HG03571 (cell line): ENCODE data around the gene RIPK4.
"Not testable (repeated sequence)": the region's sequence is repeated elsewhere in the genome, so short reads cannot be mapped to it uniquely, and the experiment has no call there.

Experiments
- ATAC-seq: cut with Tn5 transposase; IDR thresholded peaks from one replicate; pipeline ENCODE4 v1.9.1; 2021; ENCODE audit not compliant: unreplicated experiment

The RIPK4 gene

GRCh38 chr21:41698071-41698470 lies 68.8 kb downstream of the RIPK4 start:
- ATAC-seq = no peak

DNA sequence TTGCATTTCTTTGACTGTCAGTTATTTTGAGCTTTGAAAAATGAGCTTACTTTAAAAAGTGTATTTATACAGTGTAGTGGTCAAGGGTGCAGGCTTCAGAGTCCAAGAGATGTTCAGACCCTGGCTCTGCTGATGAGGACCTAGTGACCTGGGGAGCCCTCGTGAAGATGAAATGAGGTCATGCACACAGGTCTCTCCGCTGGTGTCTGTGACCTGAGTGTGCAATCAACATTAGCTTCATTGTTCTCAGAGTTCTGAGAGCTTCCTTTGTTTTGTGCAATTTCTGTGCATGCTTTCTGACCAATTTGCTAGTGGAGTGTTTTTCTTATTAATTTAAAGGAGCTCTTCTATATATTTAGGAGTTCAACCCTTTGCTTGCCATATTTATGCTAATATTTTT lies 71.3 kb downstream of the RIPK4 start:
- no peak for ATAC-seq

DNA sequence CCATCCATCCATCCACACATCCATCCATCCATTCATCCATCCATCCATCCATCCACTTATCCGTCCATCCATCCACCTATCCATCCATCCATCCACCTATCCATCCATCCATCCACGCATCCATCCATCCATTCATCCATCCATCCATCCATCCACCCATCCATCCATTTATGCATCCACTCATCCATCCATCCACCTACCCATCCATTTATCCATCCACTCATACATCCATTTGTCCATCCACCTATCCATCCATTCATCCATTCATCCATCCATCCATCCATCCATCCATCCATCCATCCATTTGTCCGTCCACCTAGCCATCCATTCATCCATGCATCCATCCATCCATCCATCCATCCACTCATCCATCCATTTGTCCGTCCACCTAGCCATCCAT lies 72.8 kb downstream of the RIPK4 start:
- ATAC-seq = not testable (repeated sequence)

DNA sequence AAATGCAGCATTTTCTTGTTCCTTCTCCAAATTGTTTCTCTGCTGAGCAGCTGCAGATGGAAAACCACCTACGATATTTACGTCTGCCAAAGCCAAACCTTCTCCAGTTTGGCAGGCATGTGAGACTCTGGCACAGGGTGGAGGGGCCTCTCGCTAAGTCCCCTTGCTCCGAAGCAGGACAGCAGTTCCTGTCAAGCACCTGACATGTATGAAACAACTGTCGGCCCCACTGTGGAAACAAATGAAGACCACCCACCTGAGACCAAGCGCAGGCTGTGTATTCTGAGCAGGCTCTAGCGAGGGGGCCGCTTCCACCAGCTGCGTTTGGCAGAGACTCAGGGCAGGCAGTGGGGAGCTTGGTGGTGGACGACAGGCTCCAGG lies 74.7 kb downstream of the RIPK4 start:
- ATAC-seq = no peak

DNA sequence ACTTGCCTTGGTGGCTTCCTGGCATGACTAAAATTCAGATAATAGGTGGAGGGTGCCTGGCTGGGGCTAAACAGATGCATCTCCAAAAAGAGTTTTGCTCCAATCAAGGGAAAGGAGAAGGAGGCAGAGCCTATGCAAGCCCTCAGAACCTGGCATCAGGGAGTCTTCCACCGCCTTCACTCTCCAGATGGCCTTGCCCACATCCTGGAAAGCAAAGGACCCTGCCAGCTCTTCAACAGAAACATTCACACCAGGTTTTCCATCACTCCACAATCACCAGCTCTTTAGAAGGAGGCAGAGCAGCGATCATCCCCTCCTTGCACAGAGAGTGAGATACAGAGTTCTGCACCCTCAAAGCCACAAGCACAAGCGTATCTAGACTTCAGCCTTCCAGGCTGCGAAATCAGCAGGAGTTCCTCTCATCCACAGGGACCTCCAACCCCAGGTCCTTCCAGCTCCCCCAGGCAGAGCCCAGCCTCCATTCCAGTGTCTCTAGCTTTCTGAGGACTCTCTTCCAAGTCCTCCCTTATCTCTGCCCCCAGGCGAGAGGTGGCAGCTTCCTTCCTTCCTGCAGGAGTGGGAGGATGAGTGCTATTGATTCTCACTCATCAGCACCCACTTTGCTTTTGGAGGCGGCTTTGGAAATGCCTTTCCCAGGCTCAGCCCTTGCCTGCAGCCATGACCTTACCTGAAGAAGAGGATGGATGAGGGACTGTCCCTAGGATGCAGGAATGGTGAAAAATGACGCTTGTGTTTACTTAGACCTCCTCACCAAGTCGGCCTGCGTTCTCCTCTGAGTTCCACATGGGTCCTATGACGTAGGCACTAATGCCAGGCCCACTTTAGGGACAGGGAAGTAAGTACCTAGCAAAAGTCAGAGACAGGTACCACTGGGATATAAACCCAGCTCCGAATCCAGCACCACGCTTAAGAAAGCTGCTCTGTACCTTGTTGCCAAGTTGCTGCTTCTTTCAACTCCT lies 75.4 kb downstream of the RIPK4 start:
- ATAC-seq = no peak
